Spleen (tissue), 11 donors: ENCODE results near the gene SELENOF. TPM values are rescaled to one million over a fixed set of nuclear protein-coding genes. Genes with fewer than 3 reads are reported as not detected.

ENCODE experiments used
- DNase-seq: peaks from one replicate; pipeline ENCODE4 v3.0.0-alpha.2; 2020
- H3K27ac ChIP-seq, 8 donors: fragments of 200-600 bp; sonication (generic) in 7 of 8; 1 replicate in 4 of 8; 2 replicates in 4 of 8; pipeline versions ENCODE4 v1.5.0 to v1.8.0; 2016 to 2021; ENCODE audit warnings: inconsistent platforms in 4 of 8, mild to moderate bottlenecking in 4 of 8, moderate library complexity in 1 of 8
- H3K27me3 ChIP-seq, 7 donors: fragments of 200-600 bp; sonication (generic) in 6 of 7; replicated peaks in 1 of 7; 1 replicate in 4 of 7; 2 replicates in 3 of 7; pipeline versions ENCODE4 v1.5.0 to v1.8.0; 2016 to 2021; ENCODE audit warnings: inconsistent platforms in 3 of 7, mild to moderate bottlenecking in 1 of 7
- H3K36me3 ChIP-seq, 6 donors: fragments of 200-600 bp; sonication (generic) in 5 of 6; 1 replicate in 4 of 6; 2 replicates in 2 of 6; pipeline versions ENCODE4 v1.5.0 to v1.8.0; 2016 to 2021; ENCODE audit warnings: inconsistent platforms in 2 of 6
- H3K4me1 ChIP-seq, 6 donors: fragments of 200-600 bp; sonication (generic) in 5 of 6; 1 replicate in 3 of 6; 2 replicates in 3 of 6; pipeline versions ENCODE4 v1.5.0 to v1.8.0; 2016 to 2021; ENCODE audit warnings: inconsistent platforms in 3 of 6
- H3K4me3 ChIP-seq, 8 donors: fragments of 200-600 bp; sonication (generic) in 7 of 8; 1 replicate in 4 of 8; 2 replicates in 4 of 8; pipeline versions ENCODE4 v1.5.0 to v1.8.0; 2016 to 2021; ENCODE audit warnings: inconsistent platforms in 4 of 8, mild to moderate bottlenecking in 4 of 8, moderate library complexity in 2 of 8
- H3K9me3 ChIP-seq, 8 donors: fragments of 200-600 bp; sonication (generic) in 7 of 8; 1 replicate in 4 of 8; 2 replicates in 4 of 8; pipeline versions ENCODE4 v1.5.0 to v1.8.0; 2016 to 2021; ENCODE audit warnings: inconsistent platforms in 4 of 8
- CTCF ChIP-seq, 11 experiments: fragments of 200-600 bp in 7 of 11; fragments of 450-650 bp in 4 of 11; sonication (generic) in 4 of 11; IDR thresholded peaks in 8 of 11; conservative IDR thresholded peaks in 3 of 11; 1 replicate in 7 of 11; 2 replicates in 4 of 11; pipeline versions ENCODE4 v1.4.0 to v1.8.0; 2016 to 2021; ENCODE audit warnings: antibody characterized with exemption in 11 of 11, inconsistent platforms in 4 of 11, mild to moderate bottlenecking in 1 of 11
- POLR2A ChIP-seq, 3 donors: fragments of 450-650 bp; IDR thresholded peaks; one replicate each; pipeline ENCODE4 v1.5.1; 2017; ENCODE audit warnings: antibody characterized with exemption in 3 of 3, mild to moderate bottlenecking in 1 of 3
- POLR2AphosphoS5 ChIP-seq, 3 donors: sonication (generic); formaldehyde crosslinking; IDR thresholded peaks; one replicate each; pipeline ENCODE4 v1.5.1; 2017; ENCODE audit warnings: antibody characterized with exemption in 3 of 3
- WGBS, 5 donors: extraction: QIAGEN DNeasy Blood & Tissue Kit in 3 of 5; methylation state at CpG; one replicate each; pipeline versions ENCODE4 v1.1.5 to v1.1.7; 2013 to 2018; 5-methylcytosine and 5-hydroxymethylcytosine counted together
- intact Hi-C: fragments of 100-400 bp; cut with DNase I; formaldehyde crosslinking; loops from one replicate; pipeline ENCODE4 v1.15.0; 2023; ENCODE audit warnings: low total_unique reads
- polyA plus RNA-seq, 3 donors: library from polyadenylated mRNA; stranded (reverse); fragments of 200-250 nt; gene quantifications; one replicate each; pipeline ENCODE4 v1.2.1, GENCODE V29; 2013
- total RNA-seq, 7 donors: library from RNA; depleted of rRNA in 3 of 7; stranded (reverse); fragments of >200 nt in 3 of 7; fragmentation: NEBNext Ultra II Directional in 4 of 7; extraction: Animal tissue kit (Norgen Biotek cat#: 25700) in 4 of 7; gene quantifications; one replicate each; pipeline versions ENCODE4 v1.1.0 to v1.2.1, GENCODE V29; 2016 to 2021
- donor health status: healthy with polysubstance abuse.
- donor health status: DM: no; HTN: no; CAD: no; lungs with moderate emphysema.
- donor health status: DM: no; HTN: no; CAD: no.
- donor health status: Bipolar disorder and iron deficiency.
- donor health status: healthy.
- donor health status: DM: no; HTN: no; CAD: no.
- donor health status: DM: yes; HTN: yes; CAD: no.

The SELENOF gene
- total and polyA plus RNA-seq, 10 donors, result 106 to 197 (median 173) TPM

GRCh38 chr1:86852782-86853408 is 61.0 kb downstream of the SELENOF start:
- DNase-seq, result no peak
- Histone ChIP-seq H3K9me3 (no peaks in the 10 kb centered on the region), H3K4me3 (no peak overlapping the region), H3K27ac (no peak overlapping the region), H3K4me1 (peaks cover 0 to 9% (median 2%) of the 10 kb centered on the region in 6 donors), H3K36me3 (no peaks in the 10 kb centered on the region), H3K27me3 (no peaks in the 10 kb centered on the region)
- WGBS, 5 donors, result 83 to 93% (median 90%) methylated on average over 7 of the region's 7 CpGs
- intact Hi-C loops, result no loop called here
- TF ChIP-seq POLR2AphosphoS5 (IDR thresholded peaks at IDR 0.05) (no peak), CTCF (IDR thresholded peaks at IDR 0.05 in 8 of 11, conservative IDR thresholded peaks at IDR 0.05 in 3 of 11) (no peak), POLR2A (IDR thresholded peaks at IDR 0.05) (no peak)

- TF ChIP-seq POLR2A (IDR thresholded peaks at IDR 0.05) (no peak), POLR2AphosphoS5 (IDR thresholded peaks at IDR 0.05) (no peak), CTCF (IDR thresholded peaks at IDR 0.05 in 8 of 11, conservative IDR thresholded peaks at IDR 0.05 in 3 of 11) (no peak)
- WGBS, 5 donors, result 78 to 91% (median 86%) methylated on average over 9 of the region's 9 CpGs
- H3K27me3 ChIP-seq, result no peaks in the 10 kb centered on the region
- no peaks in the 10 kb centered on the region for H3K9me3 ChIP-seq
- no peak overlapping the region for H3K4me3 ChIP-seq
- H3K4me1 ChIP-seq, result peaks cover 0 to 9% (median 2%) of the 10 kb centered on the region in 6 donors
- no peak for DNase-seq
- H3K36me3 ChIP-seq, result no peaks in the 10 kb centered on the region
- no peak overlapping the region for H3K27ac ChIP-seq
- intact Hi-C loops, result no loop called here
Observed at GRCh38 chr1:86852289-86852688, 61.6 kb downstream of the SELENOF start.

GRCh38 chr1:86849756-86850155 is 64.2 kb downstream of the SELENOF start:
- no peaks in the 10 kb centered on the region for H3K27me3 ChIP-seq
- H3K4me1 ChIP-seq, result peaks cover 0 to 10% (median 2%) of the 10 kb centered on the region in 6 donors
- TF ChIP-seq POLR2AphosphoS5 (IDR thresholded peaks at IDR 0.05) (no peak), CTCF (IDR thresholded peaks at IDR 0.05 in 8 of 11, conservative IDR thresholded peaks at IDR 0.05 in 3 of 11) (no peak), POLR2A (IDR thresholded peaks at IDR 0.05) (no peak)
- intact Hi-C loops, result no loop called here
- WGBS, 5 donors, result 91 to 96% (median 93%) methylated on average over 3 of the region's 3 CpGs
- H3K36me3 ChIP-seq, result no peaks in the 10 kb centered on the region
- no peak overlapping the region for H3K27ac ChIP-seq
- no peak overlapping the region for H3K4me3 ChIP-seq
- no peaks in the 10 kb centered on the region for H3K9me3 ChIP-seq
- no peak for DNase-seq

GRCh38 chr1:86848654-86849053 is 65.3 kb downstream of the SELENOF start:
- intact Hi-C loops, result no loop called here
- H3K27me3 ChIP-seq, result no peaks in the 10 kb centered on the region
- no peak for TF ChIP-seq CTCF (IDR thresholded peaks at IDR 0.05 in 8 of 11, conservative IDR thresholded peaks at IDR 0.05 in 3 of 11)
- TF ChIP-seq POLR2AphosphoS5 (IDR thresholded peaks at IDR 0.05), result no peak
- TF ChIP-seq POLR2A (IDR thresholded peaks at IDR 0.05), result no peak
- no peaks in the 10 kb centered on the region for H3K9me3 ChIP-seq
- 88 to 94% (median 93%) methylated on average over 2 of the region's 2 CpGs for WGBS, 5 donors
- DNase-seq, result no peak
- no peak overlapping the region for H3K27ac ChIP-seq
- H3K4me1 ChIP-seq, result peaks cover 0 to 10% (median 2%) of the 10 kb centered on the region in 6 donors
- H3K36me3 ChIP-seq, result no peaks in the 10 kb centered on the region
- no peak overlapping the region for H3K4me3 ChIP-seq
